22Rv1 (cell line): ENCODE measurements around the gene FARP1.

Experiments used
- ZFX ChIP-seq: fragments of 450-650 bp; IDR thresholded peaks from 2 replicates; pipeline ENCODE4 v1.6.1; 2017; ENCODE audit warnings: antibody characterized with exemption, borderline replicate concordance
- TF ChIP-seq, protein P1 (sequence below): fragments of 450-650 bp; IDR thresholded peaks from 2 replicates; pipeline ENCODE4 v1.5.1; 2017; ENCODE audit warnings: mild to moderate bottlenecking

DNA sequence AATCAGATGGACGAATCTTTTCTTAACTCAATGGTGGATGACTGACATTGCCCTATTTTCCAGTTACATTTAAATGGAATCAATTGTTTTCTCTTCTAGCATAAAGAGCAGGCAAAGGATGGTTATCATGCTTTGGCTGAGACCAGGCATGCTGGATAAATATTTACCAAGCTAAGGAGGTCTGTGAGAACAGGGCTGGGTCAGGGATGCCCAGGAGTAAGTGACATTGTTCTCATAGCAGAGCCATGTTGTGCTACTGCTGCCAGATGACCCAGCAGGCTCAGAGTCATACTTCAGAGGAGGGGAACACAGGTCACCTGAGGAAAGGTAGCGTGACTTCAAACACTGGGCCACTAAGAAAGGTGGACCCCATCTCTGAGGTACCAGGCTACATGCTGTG, 150.2 kb downstream of the FARP1 start:
- TF ChIP-seq, protein P1, sequence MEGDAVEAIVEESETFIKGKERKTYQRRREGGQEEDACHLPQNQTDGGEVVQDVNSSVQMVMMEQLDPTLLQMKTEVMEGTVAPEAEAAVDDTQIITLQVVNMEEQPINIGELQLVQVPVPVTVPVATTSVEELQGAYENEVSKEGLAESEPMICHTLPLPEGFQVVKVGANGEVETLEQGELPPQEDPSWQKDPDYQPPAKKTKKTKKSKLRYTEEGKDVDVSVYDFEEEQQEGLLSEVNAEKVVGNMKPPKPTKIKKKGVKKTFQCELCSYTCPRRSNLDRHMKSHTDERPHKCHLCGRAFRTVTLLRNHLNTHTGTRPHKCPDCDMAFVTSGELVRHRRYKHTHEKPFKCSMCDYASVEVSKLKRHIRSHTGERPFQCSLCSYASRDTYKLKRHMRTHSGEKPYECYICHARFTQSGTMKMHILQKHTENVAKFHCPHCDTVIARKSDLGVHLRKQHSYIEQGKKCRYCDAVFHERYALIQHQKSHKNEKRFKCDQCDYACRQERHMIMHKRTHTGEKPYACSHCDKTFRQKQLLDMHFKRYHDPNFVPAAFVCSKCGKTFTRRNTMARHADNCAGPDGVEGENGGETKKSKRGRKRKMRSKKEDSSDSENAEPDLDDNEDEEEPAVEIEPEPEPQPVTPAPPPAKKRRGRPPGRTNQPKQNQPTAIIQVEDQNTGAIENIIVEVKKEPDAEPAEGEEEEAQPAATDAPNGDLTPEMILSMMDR = no peak
- no peak for TF ChIP-seq ZFX
